ENCODE results near the gene KCNIP1. TPM values are rescaled to one million over a fixed set of nuclear protein-coding genes. Genes with fewer than 3 reads are reported as not detected.

Gene KCNIP1
- total RNA-seq, 1 donor, result not detected

DNA sequence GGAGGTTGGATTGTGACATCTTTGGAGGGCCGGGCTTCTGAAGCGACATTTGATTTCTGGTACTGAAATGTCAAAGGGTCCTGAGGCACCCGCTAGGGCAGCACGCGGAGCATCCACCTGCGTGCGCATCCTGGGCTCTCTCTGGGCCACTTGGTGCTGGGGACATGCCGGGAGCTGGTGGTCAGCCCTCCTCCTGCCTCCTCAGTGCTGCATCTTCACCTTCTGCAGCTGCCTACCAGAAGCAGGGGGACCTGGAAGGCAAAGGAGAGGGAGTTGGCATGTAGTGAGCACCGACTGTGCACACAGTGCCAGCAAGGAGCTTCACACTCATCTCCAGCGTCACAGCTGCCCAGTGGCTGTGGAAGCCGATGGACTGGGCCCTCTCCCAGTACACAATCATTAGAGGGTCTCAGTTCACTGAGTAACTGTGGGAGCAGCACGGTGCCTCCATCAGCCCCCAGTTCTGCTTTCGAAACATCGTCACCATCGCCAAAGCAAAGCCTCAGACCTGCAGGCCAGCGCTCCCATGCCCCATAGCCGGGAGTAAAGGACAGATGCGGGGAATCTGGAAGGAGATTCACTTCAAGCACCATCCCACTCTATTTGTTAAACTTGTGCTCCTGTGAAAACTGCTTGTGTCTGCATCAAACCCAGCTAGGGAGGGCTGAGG, 138.4 kb downstream of the KCNIP1 start:
- no peak overlapping the region for H2AFZ ChIP-seq (ENCODE audit: low read length)
- peaks cover 9% of the 10 kb centered on the region for H3K27me3 ChIP-seq (ENCODE audit: insufficient read depth, low read length)
- H3K4me1 ChIP-seq (ENCODE audit: insufficient read depth, low read length), result no peaks in the 10 kb centered on the region
- no peaks in the 10 kb centered on the region for H3K9me3 ChIP-seq (ENCODE audit: low read depth, low read length)
- TF ChIP-seq, protein P1, sequence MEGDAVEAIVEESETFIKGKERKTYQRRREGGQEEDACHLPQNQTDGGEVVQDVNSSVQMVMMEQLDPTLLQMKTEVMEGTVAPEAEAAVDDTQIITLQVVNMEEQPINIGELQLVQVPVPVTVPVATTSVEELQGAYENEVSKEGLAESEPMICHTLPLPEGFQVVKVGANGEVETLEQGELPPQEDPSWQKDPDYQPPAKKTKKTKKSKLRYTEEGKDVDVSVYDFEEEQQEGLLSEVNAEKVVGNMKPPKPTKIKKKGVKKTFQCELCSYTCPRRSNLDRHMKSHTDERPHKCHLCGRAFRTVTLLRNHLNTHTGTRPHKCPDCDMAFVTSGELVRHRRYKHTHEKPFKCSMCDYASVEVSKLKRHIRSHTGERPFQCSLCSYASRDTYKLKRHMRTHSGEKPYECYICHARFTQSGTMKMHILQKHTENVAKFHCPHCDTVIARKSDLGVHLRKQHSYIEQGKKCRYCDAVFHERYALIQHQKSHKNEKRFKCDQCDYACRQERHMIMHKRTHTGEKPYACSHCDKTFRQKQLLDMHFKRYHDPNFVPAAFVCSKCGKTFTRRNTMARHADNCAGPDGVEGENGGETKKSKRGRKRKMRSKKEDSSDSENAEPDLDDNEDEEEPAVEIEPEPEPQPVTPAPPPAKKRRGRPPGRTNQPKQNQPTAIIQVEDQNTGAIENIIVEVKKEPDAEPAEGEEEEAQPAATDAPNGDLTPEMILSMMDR (IDR thresholded peaks at IDR 0.05; ENCODE audit: extremely low read depth, low read depth, low read length), result no peak
- peak; percentile 53 for DNase-seq (ENCODE audit: insufficient read length, low spot score, missing footprints)
- no peaks in the 10 kb centered on the region for H4K20me1 ChIP-seq (ENCODE audit: insufficient read depth, low read length)
- H3K4me2 ChIP-seq (ENCODE audit: insufficient read depth, low read length), result no peak overlapping the region
- H3K4me3 ChIP-seq (ENCODE audit: insufficient read depth, low read length), result no peak overlapping the region
- no peaks in the 10 kb centered on the region for H3K36me3 ChIP-seq (ENCODE audit: insufficient read depth, low read length)
- no peaks in the 10 kb centered on the region for H3K79me2 ChIP-seq (ENCODE audit: insufficient read depth, low read length)
- H3K27ac ChIP-seq (ENCODE audit: low read depth, low read length), result no peak overlapping the region

DNA sequence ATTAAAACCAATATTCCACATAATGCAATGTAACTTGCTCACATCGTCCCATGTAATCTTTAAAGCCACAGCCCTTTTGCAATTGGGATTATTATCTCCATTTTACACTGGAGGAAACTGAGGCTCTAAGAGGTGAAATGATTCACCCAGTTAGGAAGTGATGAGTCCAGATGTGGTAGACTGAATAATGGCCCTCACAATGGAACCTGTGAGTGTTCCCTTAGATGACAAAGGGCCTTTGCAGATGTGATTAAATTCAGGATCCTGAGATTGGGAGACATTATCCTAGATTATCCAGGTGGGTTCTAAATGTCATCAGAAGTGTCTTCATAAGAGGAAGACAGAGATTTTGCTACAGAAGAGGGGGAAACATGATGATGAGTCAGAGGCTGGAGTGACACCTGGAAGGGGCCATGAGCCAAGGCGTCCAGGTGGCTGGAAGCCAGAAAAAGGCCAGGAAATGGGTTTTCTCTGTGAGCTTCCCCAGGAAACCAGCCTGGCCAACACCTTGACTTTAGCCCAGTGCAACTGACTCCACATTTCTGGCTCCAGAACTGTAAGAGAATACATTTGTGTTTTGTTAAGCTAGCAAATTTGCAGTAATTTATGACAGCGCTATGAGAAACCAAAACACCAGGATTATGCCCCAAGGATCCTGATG, 139.1 kb downstream of the KCNIP1 start:
- H4K20me1 ChIP-seq (ENCODE audit: insufficient read depth, low read length), result no peaks in the 10 kb centered on the region
- no peak overlapping the region for H3K27ac ChIP-seq (ENCODE audit: low read depth, low read length)
- H3K4me2 ChIP-seq (ENCODE audit: insufficient read depth, low read length), result no peak overlapping the region
- H3K9me3 ChIP-seq (ENCODE audit: low read depth, low read length), result no peaks in the 10 kb centered on the region
- DNase-seq (ENCODE audit: insufficient read length, low spot score, missing footprints), result peak; percentile 14
- no peaks in the 10 kb centered on the region for H3K4me1 ChIP-seq (ENCODE audit: insufficient read depth, low read length)
- no peaks in the 10 kb centered on the region for H3K79me2 ChIP-seq (ENCODE audit: insufficient read depth, low read length)
- peaks cover 9% of the 10 kb centered on the region for H3K27me3 ChIP-seq (ENCODE audit: insufficient read depth, low read length)
- no peaks in the 10 kb centered on the region for H3K36me3 ChIP-seq (ENCODE audit: insufficient read depth, low read length)
- no peak overlapping the region for H2AFZ ChIP-seq (ENCODE audit: low read length)
- TF ChIP-seq, protein P1 (IDR thresholded peaks at IDR 0.05; ENCODE audit: extremely low read depth, low read depth, low read length), result no peak
- H3K4me3 ChIP-seq (ENCODE audit: insufficient read depth, low read length), result no peak overlapping the region

DNA sequence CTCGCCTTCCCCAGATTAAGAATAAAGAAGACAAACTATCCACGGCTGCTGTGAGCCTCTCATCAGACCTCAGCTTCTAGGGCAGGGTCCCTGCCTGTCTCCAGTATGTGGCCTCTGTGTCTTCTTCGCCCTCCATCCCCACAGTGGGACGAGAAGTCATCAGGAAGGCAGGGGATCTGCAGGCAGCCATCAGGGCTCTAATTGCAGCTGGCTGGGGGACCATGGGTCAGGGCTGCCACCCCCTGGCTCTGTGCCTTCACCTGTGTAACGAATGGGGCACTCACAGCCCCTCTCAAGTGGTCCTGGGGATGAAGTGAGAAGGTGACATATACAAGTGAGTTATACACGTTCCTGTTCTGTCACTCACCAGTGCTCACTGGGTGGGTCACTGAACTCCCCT, 139.8 kb downstream of the KCNIP1 start:
- H3K36me3 ChIP-seq (ENCODE audit: insufficient read depth, low read length), result no peaks in the 10 kb centered on the region
- H3K79me2 ChIP-seq (ENCODE audit: insufficient read depth, low read length), result no peaks in the 10 kb centered on the region
- H2AFZ ChIP-seq (ENCODE audit: low read length), result no peak overlapping the region
- H3K4me2 ChIP-seq (ENCODE audit: insufficient read depth, low read length), result no peak overlapping the region
- TF ChIP-seq, protein P1 (IDR thresholded peaks at IDR 0.05; ENCODE audit: extremely low read depth, low read depth, low read length), result no peak
- H4K20me1 ChIP-seq (ENCODE audit: insufficient read depth, low read length), result no peaks in the 10 kb centered on the region
- peak; percentile 17 for DNase-seq (ENCODE audit: insufficient read length, low spot score, missing footprints)
- peaks cover 9% of the 10 kb centered on the region for H3K27me3 ChIP-seq (ENCODE audit: insufficient read depth, low read length)
- no peaks in the 10 kb centered on the region for H3K9me3 ChIP-seq (ENCODE audit: low read depth, low read length)
- H3K27ac ChIP-seq (ENCODE audit: low read depth, low read length), result no peak overlapping the region
- peaks cover 2% of the 10 kb centered on the region for H3K4me1 ChIP-seq (ENCODE audit: insufficient read depth, low read length)
- no peak overlapping the region for H3K4me3 ChIP-seq (ENCODE audit: insufficient read depth, low read length)

DNA sequence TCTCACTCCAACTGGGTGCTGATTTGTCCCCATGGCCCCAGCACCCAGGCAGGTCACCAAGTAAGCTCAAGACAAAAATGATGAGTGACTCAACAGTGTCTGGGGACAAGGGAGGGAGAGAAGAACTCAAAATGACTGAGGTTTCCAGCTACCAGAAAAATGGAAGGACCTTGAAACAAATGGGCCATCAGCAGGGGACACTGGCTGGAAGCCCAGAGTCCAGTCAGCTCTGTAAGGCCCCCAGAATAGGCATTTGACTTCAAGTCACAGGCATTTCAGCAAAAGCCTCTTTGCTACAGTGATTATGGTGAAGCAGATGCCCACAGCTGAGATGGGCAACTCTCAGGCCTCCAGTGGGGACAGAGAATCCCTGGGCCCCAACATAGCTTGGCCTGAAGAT, 140.7 kb downstream of the KCNIP1 start:
- no peaks in the 10 kb centered on the region for H4K20me1 ChIP-seq (ENCODE audit: insufficient read depth, low read length)
- H3K27ac ChIP-seq (ENCODE audit: low read depth, low read length), result no peak overlapping the region
- peaks cover 9% of the 10 kb centered on the region for H3K27me3 ChIP-seq (ENCODE audit: insufficient read depth, low read length)
- H3K4me1 ChIP-seq (ENCODE audit: insufficient read depth, low read length), result peaks cover 2% of the 10 kb centered on the region
- TF ChIP-seq, protein P1 (IDR thresholded peaks at IDR 0.05; ENCODE audit: extremely low read depth, low read depth, low read length), result no peak
- H2AFZ ChIP-seq (ENCODE audit: low read length), result no peak overlapping the region
- H3K79me2 ChIP-seq (ENCODE audit: insufficient read depth, low read length), result no peaks in the 10 kb centered on the region
- DNase-seq (ENCODE audit: insufficient read length, low spot score, missing footprints), result peak; percentile 65
- H3K9me3 ChIP-seq (ENCODE audit: low read depth, low read length), result no peaks in the 10 kb centered on the region
- H3K4me3 ChIP-seq (ENCODE audit: insufficient read depth, low read length), result no peak overlapping the region
- H3K36me3 ChIP-seq (ENCODE audit: insufficient read depth, low read length), result no peaks in the 10 kb centered on the region
- H3K4me2 ChIP-seq (ENCODE audit: insufficient read depth, low read length), result no peak overlapping the region

Data from osteoblast (primary cell).